Type B pancreatic cell (in vitro differentiated cells): ENCODE results near the gene SCOC. TPM values are rescaled to one million over a fixed set of nuclear protein-coding genes. Genes with fewer than 3 reads are reported as not detected.

Experiments
- DNase-seq: peaks from one replicate; pipeline ENCODE4 v3.0.0; 2021; ENCODE audit warnings: mixed read lengths; ENCODE audit not compliant: unreplicated experiment; ENCODE audit errors: extremely low spot score
- H3K27ac Mint-ChIP-seq: 2 replicates; pipeline ENCODE4 v1.8.0; 2021; ENCODE audit warnings: mild to moderate bottlenecking, mixed read lengths
- H3K27me3 Mint-ChIP-seq: 2 replicates; pipeline ENCODE4 v1.8.0; 2021; ENCODE audit warnings: mixed read lengths
- H3K36me3 Mint-ChIP-seq: 2 replicates; pipeline ENCODE4 v1.8.0; 2021; ENCODE audit warnings: mixed read lengths
- H3K4me1 Mint-ChIP-seq: one replicate; pipeline ENCODE4 v1.8.0; 2021; ENCODE audit warnings: mixed read lengths; ENCODE audit not compliant: unreplicated experiment
- H3K4me3 Mint-ChIP-seq: 2 replicates; pipeline ENCODE4 v1.8.0; 2021; ENCODE audit warnings: mild to moderate bottlenecking, mixed read lengths
- H3K9me3 Mint-ChIP-seq: 2 replicates; pipeline ENCODE4 v1.8.0; 2021; ENCODE audit warnings: mixed read lengths
- CTCF ChIP-seq: fragments of 200-600 bp; sonication (generic); conservative IDR thresholded peaks from 2 replicates; pipeline ENCODE4 v1.5.0; 2021; ENCODE audit warnings: antibody characterized with exemption, mild to moderate bottlenecking
- total RNA-seq: library from RNA; stranded (reverse); gene quantifications from 2 replicates; pipeline ENCODE4 v1.2.1, GENCODE V29; 2021; ENCODE audit warnings: low replicate concordance

The SCOC gene
- total RNA-seq, 1 donor from 2014 or later, result 51.4 TPM

DNA sequence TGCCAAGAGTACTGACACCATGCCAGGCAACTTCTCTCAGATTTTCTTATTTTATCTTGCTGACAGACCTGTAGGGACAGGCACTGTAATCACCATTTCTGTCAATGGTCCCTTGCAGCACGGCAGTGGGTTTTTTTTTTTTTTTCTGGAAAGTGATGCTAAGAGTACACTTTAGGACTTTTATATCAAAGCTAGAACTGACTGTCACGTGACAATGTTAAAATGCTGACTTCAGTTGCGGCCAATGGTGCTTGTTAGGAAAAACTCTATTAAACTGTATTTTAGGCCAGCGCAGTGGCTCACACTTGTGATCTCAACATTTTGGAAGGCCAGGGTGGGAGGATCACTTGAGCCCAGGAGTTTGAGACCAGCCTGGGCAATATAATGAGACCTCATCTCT lies 12.3 kb upstream of the SCOC start:
- no peaks in the 10 kb centered on the region for H3K4me1 Mint-ChIP-seq
- H3K4me3 Mint-ChIP-seq, result no peak overlapping the region
- peaks cover 4% of the 10 kb centered on the region for H3K27me3 Mint-ChIP-seq
- H3K9me3 Mint-ChIP-seq, result no peaks in the 10 kb centered on the region
- DNase-seq, result no peak
- H3K27ac Mint-ChIP-seq, result no peak overlapping the region
- no peak for TF ChIP-seq CTCF
- H3K36me3 Mint-ChIP-seq, result no peaks in the 10 kb centered on the region

DNA sequence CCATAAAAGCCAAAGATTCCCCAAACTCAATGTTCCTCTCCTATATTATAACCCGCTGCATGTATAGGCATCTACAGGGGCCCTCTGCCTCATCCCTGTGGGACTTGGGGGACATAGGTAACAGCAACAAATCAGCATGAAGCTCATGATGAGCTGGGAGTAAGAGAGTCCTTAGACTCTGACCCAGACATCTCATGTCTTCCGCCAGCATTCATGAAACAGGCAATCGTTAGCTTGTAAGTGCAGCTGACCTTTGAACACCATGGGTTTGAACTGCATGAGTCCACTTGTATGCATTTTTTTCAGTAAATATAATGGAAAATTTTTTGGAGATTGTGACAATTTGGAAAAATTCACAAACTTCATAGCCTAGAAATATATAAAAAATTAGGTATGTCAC lies 10.4 kb upstream of the SCOC start:
- no peak for DNase-seq
- Mint-ChIP-seq H3K4me1 (no peaks in the 10 kb centered on the region), H3K9me3 (no peaks in the 10 kb centered on the region), H3K27ac (peak overlapping the region; percentile 40), H3K4me3 (no peak overlapping the region), H3K36me3 (no peaks in the 10 kb centered on the region), H3K27me3 (no peaks in the 10 kb centered on the region)
- no peak for TF ChIP-seq CTCF

DNA sequence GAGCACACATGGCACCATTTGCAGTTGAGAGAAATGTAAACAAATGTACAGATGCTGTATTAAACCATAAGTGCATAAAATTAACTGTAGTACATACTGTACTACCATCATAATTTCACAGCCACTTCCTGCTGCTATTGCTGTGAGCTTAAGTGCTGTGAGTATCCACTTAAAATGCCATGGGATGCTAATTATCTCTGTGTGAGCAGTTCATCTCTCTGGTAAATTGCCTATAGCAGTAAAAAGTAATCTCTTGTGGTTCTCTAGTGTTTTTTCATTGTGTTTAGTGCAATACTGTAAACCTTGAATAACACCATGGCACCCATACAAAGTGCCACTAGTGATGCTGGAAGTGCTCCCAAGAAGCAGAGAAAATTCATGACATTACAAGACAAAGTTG lies 9.9 kb upstream of the SCOC start:
- Mint-ChIP-seq H3K27me3 (no peaks in the 10 kb centered on the region), H3K4me1 (no peaks in the 10 kb centered on the region), H3K27ac (no peak overlapping the region)

DNA sequence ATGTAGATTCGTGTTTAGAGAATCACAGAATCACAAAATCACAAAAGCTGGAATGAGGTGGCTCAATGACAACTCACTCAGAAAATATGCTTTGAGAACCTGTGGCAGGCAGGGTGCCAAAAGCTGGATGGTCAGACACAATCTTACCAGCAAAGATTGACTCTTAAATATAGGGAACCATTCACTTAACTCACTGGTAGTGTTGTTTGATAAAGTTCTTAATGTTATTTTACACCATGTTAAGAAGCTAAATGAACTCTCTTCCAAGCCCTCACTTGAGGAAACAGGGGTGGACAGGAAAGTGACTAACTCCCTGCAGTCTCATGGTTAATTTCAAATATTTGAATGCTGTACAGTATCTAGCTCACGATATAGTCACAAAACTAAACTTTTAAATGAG lies 5.7 kb upstream of the SCOC start:
- Mint-ChIP-seq H3K27me3 (no peaks in the 10 kb centered on the region), H3K27ac (no peak overlapping the region), H3K4me1 (no peaks in the 10 kb centered on the region), H3K9me3 (no peaks in the 10 kb centered on the region), H3K36me3 (no peaks in the 10 kb centered on the region), H3K4me3 (no peak overlapping the region)
- DNase-seq, result no peak
- TF ChIP-seq CTCF, result no peak

More for the DNA sequence above, 9.9 kb upstream of the SCOC start:
- no peak for DNase-seq
- H3K9me3 Mint-ChIP-seq, result no peaks in the 10 kb centered on the region
- no peak overlapping the region for H3K4me3 Mint-ChIP-seq
- no peaks in the 10 kb centered on the region for H3K36me3 Mint-ChIP-seq
- TF ChIP-seq CTCF, result no peak

DNA sequence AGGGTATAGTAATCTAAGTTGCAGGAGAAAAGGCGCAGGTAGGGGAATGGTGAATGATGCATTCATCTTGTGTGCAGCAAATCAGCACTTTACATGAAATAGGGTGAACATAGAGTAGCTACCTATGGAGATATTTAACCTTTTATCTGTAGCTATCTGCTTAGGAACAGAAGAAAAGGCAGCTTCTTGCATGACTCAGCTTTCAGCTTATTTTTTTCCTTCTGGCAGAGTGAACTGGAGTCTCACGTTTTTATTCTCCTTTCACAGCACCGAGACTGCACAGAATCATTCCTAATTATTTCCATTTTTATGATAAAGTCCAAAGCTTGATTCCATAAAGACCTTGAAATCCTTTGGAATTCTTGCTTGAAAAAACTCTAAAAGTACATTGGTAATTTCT lies 4.8 kb upstream of the SCOC start:
- Mint-ChIP-seq H3K4me3 (no peak overlapping the region), H3K27me3 (no peaks in the 10 kb centered on the region), H3K9me3 (no peaks in the 10 kb centered on the region), H3K36me3 (no peaks in the 10 kb centered on the region), H3K27ac (no peak overlapping the region), H3K4me1 (no peaks in the 10 kb centered on the region)
- TF ChIP-seq CTCF, result no peak
- DNase-seq, result no peak

GRCh38 chr4:140372751-140373327 lies 607 bp upstream of the SCOC start:
- peak; percentile 75 for TF ChIP-seq CTCF
- DNase-seq, result no peak
- Mint-ChIP-seq H3K27me3 (no peaks in the 10 kb centered on the region), H3K4me3 (no peak overlapping the region), H3K36me3 (no peaks in the 10 kb centered on the region), H3K4me1 (peaks cover 22% of the 10 kb centered on the region), H3K9me3 (no peaks in the 10 kb centered on the region), H3K27ac (no peak overlapping the region)
